ENCODE data around the gene HIVEP2. TPM values are rescaled to one million over a fixed set of nuclear protein-coding genes. Genes with fewer than 3 reads are reported as not detected.

HIVEP2 gene
- total and polyA plus RNA-seq, 4 experiments from 2014 or later, result 5.0 to 92.7 (median 56.7) TPM

- H3K27me3 Mint-ChIP-seq, result no peaks in the 10 kb centered on the region
- no peaks in the 10 kb centered on the region for H3K27me3 ChIP-seq (ENCODE audit: insufficient read depth, low read length)
- DNase-seq, result no peak
- H3K9me3 Mint-ChIP-seq, result peaks cover 0 to 1% (median 0%) of the 10 kb centered on the region in 8 donors
- no peak overlapping the region for H3K27ac Mint-ChIP-seq
- no peaks in the 10 kb centered on the region for H3K4me1 ChIP-seq (ENCODE audit: insufficient read depth, low read length)
- no peak overlapping the region for H3K4me3 Mint-ChIP-seq
- H3K27ac ChIP-seq (ENCODE audit: low read depth, low read length), result no peak overlapping the region
- ChIA-PET POLR2A (ENCODE audit: partially characterized antibody) (no interaction called here), CTCF (ENCODE audit: partially characterized antibody) (no interaction called here)
- no peak overlapping the region for H3K4me3 ChIP-seq (ENCODE audit: low read length in 2 of 2)
- no peaks in the 10 kb centered on the region for H3K36me3 ChIP-seq (ENCODE audit: insufficient read depth, low read length)
- intact Hi-C loops (cut with micrococcal nuclease), result no loop called here
- H3K9me3 ChIP-seq (ENCODE audit: control insufficient read depth in 1 of 2, low read length in 2 of 2), result no peaks in the 10 kb centered on the region
- H3K4me1 Mint-ChIP-seq, result peaks cover 0 to 1% (median 0%) of the 10 kb centered on the region in 4 donors
- H3K36me3 Mint-ChIP-seq, result no peaks in the 10 kb centered on the region
Measured at GRCh38 chr6:142740449-142740848, 204.5 kb downstream of the HIVEP2 start.

- no peak for DNase-seq
- POLR2A ChIA-PET (ENCODE audit: partially characterized antibody), result no interaction called here
- Mint-ChIP-seq H3K27ac (no peak overlapping the region), H3K36me3 (no peaks in the 10 kb centered on the region), H3K4me3 (no peak overlapping the region), H3K9me3 (peaks cover 0 to 1% (median 0%) of the 10 kb centered on the region in 8 donors), H3K4me1 (peaks cover 0 to 1% (median 0%) of the 10 kb centered on the region in 4 donors), H3K27me3 (no peaks in the 10 kb centered on the region)
- no peak overlapping the region for H3K27ac ChIP-seq (ENCODE audit: low read depth, low read length)
- CTCF ChIA-PET (ENCODE audit: partially characterized antibody), result no interaction called here
- H3K4me1 ChIP-seq (ENCODE audit: insufficient read depth, low read length), result no peaks in the 10 kb centered on the region
- no peaks in the 10 kb centered on the region for H3K9me3 ChIP-seq (ENCODE audit: control insufficient read depth in 1 of 2, low read length in 2 of 2)
- no peaks in the 10 kb centered on the region for H3K36me3 ChIP-seq (ENCODE audit: insufficient read depth, low read length)
- intact Hi-C loops (cut with micrococcal nuclease), result no loop called here
- H3K27me3 ChIP-seq (ENCODE audit: insufficient read depth, low read length), result no peaks in the 10 kb centered on the region
- no peak overlapping the region for H3K4me3 ChIP-seq (ENCODE audit: low read length in 2 of 2)
Measured at GRCh38 chr6:142738731-142739130, 206.2 kb downstream of the HIVEP2 start.

- POLR2A ChIA-PET (ENCODE audit: partially characterized antibody), result interaction anchor here (0.8 kb wide), 1 partner anchor 9 kb away, joined by 3 read pairs; no protein-coding TSS in a partner anchor
- Histone ChIP-seq H3K27me3 (ENCODE audit: insufficient read depth, low read length) (no peaks in the 10 kb centered on the region), H3K9me3 (ENCODE audit: control insufficient read depth in 1 of 2, low read length in 2 of 2) (no peaks in the 10 kb centered on the region), H3K4me1 (ENCODE audit: insufficient read depth, low read length) (no peaks in the 10 kb centered on the region), H3K4me3 (ENCODE audit: low read length in 2 of 2) (no peak overlapping the region), H3K27ac (ENCODE audit: low read depth, low read length) (no peak overlapping the region), H3K36me3 (ENCODE audit: insufficient read depth, low read length) (no peaks in the 10 kb centered on the region)
- intact Hi-C loops (cut with micrococcal nuclease), result no loop called here
- CTCF ChIA-PET (ENCODE audit: partially characterized antibody), result interaction anchor here (3.4 kb wide), 1 partner anchor 9 kb away, joined by 16 read pairs; no protein-coding TSS in a partner anchor
- peaks cover 0 to 4% (median 2%) of the 10 kb centered on the region in 8 donors for H3K9me3 Mint-ChIP-seq
- no peak overlapping the region for H3K27ac Mint-ChIP-seq
- peaks cover 0 to 2% of the 10 kb centered on the region in 2 donors for H3K27me3 Mint-ChIP-seq
- H3K4me1 Mint-ChIP-seq, result peaks cover 0 to 2% (median under 1%) of the 10 kb centered on the region in 4 donors
- no peak for DNase-seq
- H3K4me3 Mint-ChIP-seq, result no peak overlapping the region
- H3K36me3 Mint-ChIP-seq, result no peaks in the 10 kb centered on the region
Measured at GRCh38 chr6:142738035-142738396, 207.0 kb downstream of the HIVEP2 start.

- Mint-ChIP-seq H3K4me1 (peaks cover 0 to 3% (median under 1%) of the 10 kb centered on the region in 4 donors), H3K27me3 (peaks cover 0 to 2% of the 10 kb centered on the region in 2 donors), H3K27ac (no peak overlapping the region), H3K9me3 (peaks cover 0 to 4% (median 2%) of the 10 kb centered on the region in 8 donors), H3K4me3 (no peak overlapping the region), H3K36me3 (no peaks in the 10 kb centered on the region)
- Histone ChIP-seq H3K9me3 (ENCODE audit: control insufficient read depth in 1 of 2, low read length in 2 of 2) (no peaks in the 10 kb centered on the region), H3K4me3 (ENCODE audit: low read length in 2 of 2) (no peak overlapping the region), H3K27ac (ENCODE audit: low read depth, low read length) (no peak overlapping the region), H3K4me1 (ENCODE audit: insufficient read depth, low read length) (no peaks in the 10 kb centered on the region), H3K27me3 (ENCODE audit: insufficient read depth, low read length) (no peaks in the 10 kb centered on the region), H3K36me3 (ENCODE audit: insufficient read depth, low read length) (no peaks in the 10 kb centered on the region)
- CTCF ChIA-PET (ENCODE audit: partially characterized antibody), result interaction anchor here (3.4 kb wide), 1 partner anchor 10 kb away, joined by 16 read pairs; no protein-coding TSS in a partner anchor
- intact Hi-C loops (cut with micrococcal nuclease), result no loop called here
- DNase-seq, result no peak
- POLR2A ChIA-PET (ENCODE audit: partially characterized antibody), result interaction anchor here (0.8 kb wide), 1 partner anchor 9 kb away, joined by 3 read pairs; no protein-coding TSS in a partner anchor
Measured at GRCh38 chr6:142737368-142738034, 207.5 kb downstream of the HIVEP2 start.

GRCh38 chr6:142735204-142735603 lies 209.8 kb downstream of the HIVEP2 start:
- Mint-ChIP-seq H3K27ac (no peak overlapping the region), H3K36me3 (no peaks in the 10 kb centered on the region), H3K4me1 (peaks cover 0 to 3% (median under 1%) of the 10 kb centered on the region in 4 donors), H3K9me3 (peaks cover 0 to 4% (median 1%) of the 10 kb centered on the region in 8 donors), H3K4me3 (no peak overlapping the region), H3K27me3 (peaks cover 0 to 2% of the 10 kb centered on the region in 2 donors)
- Histone ChIP-seq H3K4me1 (ENCODE audit: insufficient read depth, low read length) (no peaks in the 10 kb centered on the region), H3K9me3 (ENCODE audit: control insufficient read depth in 1 of 2, low read length in 2 of 2) (no peaks in the 10 kb centered on the region), H3K36me3 (ENCODE audit: insufficient read depth, low read length) (no peaks in the 10 kb centered on the region), H3K27ac (ENCODE audit: low read depth, low read length) (no peak overlapping the region), H3K4me3 (ENCODE audit: low read length in 2 of 2) (no peak overlapping the region), H3K27me3 (ENCODE audit: insufficient read depth, low read length) (no peaks in the 10 kb centered on the region)
- ChIA-PET CTCF (ENCODE audit: partially characterized antibody) (interaction anchor here (1.3 to 3.4 kb wide), 3 partner anchors 10 to 118 kb away, joined by 3 to 16 read pairs (median 3); no protein-coding TSS in a partner anchor), POLR2A (ENCODE audit: partially characterized antibody) (no interaction called here)
- intact Hi-C loops (cut with micrococcal nuclease), result no loop called here
- DNase-seq, result no peak

GRCh38 chr6:142732790-142733189 lies 212.2 kb downstream of the HIVEP2 start:
- H3K27me3 Mint-ChIP-seq, result peaks cover 3% of the 10 kb centered on the region in 2 donors
- H3K36me3 Mint-ChIP-seq, result no peaks in the 10 kb centered on the region
- DNase-seq, result no peak
- Histone ChIP-seq H3K27ac (ENCODE audit: low read depth, low read length) (no peak overlapping the region), H3K9me3 (ENCODE audit: control insufficient read depth in 1 of 2, low read length in 2 of 2) (no peaks in the 10 kb centered on the region), H3K4me3 (ENCODE audit: low read length in 2 of 2) (no peak overlapping the region), H3K36me3 (ENCODE audit: insufficient read depth, low read length) (no peaks in the 10 kb centered on the region), H3K27me3 (ENCODE audit: insufficient read depth, low read length) (no peaks in the 10 kb centered on the region), H3K4me1 (ENCODE audit: insufficient read depth, low read length) (peaks cover 7% of the 10 kb centered on the region)
- intact Hi-C loops (cut with micrococcal nuclease), result no loop called here
- CTCF ChIA-PET (ENCODE audit: partially characterized antibody), result no interaction called here
- H3K9me3 Mint-ChIP-seq, result peaks cover 0 to 4% (median under 1%) of the 10 kb centered on the region in 8 donors
- peaks cover 11 to 16% (median 13%) of the 10 kb centered on the region in 4 donors for H3K4me1 Mint-ChIP-seq
- POLR2A ChIA-PET (ENCODE audit: partially characterized antibody), result no interaction called here
- H3K4me3 Mint-ChIP-seq, result no peak overlapping the region
- H3K27ac Mint-ChIP-seq, result no peak overlapping the region

GRCh38 chr6:142731611-142732010 lies 213.4 kb downstream of the HIVEP2 start:
- DNase-seq, result no peak
- ChIA-PET CTCF (ENCODE audit: partially characterized antibody) (no interaction called here), POLR2A (ENCODE audit: partially characterized antibody) (no interaction called here)
- intact Hi-C loops (cut with micrococcal nuclease), result no loop called here
- H3K27me3 Mint-ChIP-seq, result peaks cover 3% of the 10 kb centered on the region in 2 donors
- no peaks in the 10 kb centered on the region for H3K36me3 Mint-ChIP-seq
- H3K27ac ChIP-seq (ENCODE audit: low read depth, low read length), result no peak overlapping the region
- peaks cover 11 to 16% (median 13%) of the 10 kb centered on the region in 4 donors for H3K4me1 Mint-ChIP-seq
- H3K4me1 ChIP-seq (ENCODE audit: insufficient read depth, low read length), result peaks cover 7% of the 10 kb centered on the region
- no peak overlapping the region for H3K27ac Mint-ChIP-seq
- no peaks in the 10 kb centered on the region for H3K36me3 ChIP-seq (ENCODE audit: insufficient read depth, low read length)
- H3K4me3 ChIP-seq (ENCODE audit: low read length in 2 of 2), result no peak overlapping the region
- no peaks in the 10 kb centered on the region for H3K9me3 ChIP-seq (ENCODE audit: control insufficient read depth in 1 of 2, low read length in 2 of 2)
- H3K9me3 Mint-ChIP-seq, result peaks cover 0 to 4% (median under 1%) of the 10 kb centered on the region in 8 donors
- H3K4me3 Mint-ChIP-seq, result no peak overlapping the region
- no peaks in the 10 kb centered on the region for H3K27me3 ChIP-seq (ENCODE audit: insufficient read depth, low read length)
